Fibroblast of peridontal ligament (primary cell): Measurements from ENCODE around the gene WDFY4.

Experiments used
- DNase-seq: peaks from one replicate; pipeline ENCODE4 v3.0.0-alpha.2; 2010; ENCODE audit errors: extremely low read depth

WDFY4 gene

GRCh38 chr10:48710647-48711275, 26.1 kb downstream of the WDFY4 start:
- no peak for DNase-seq

- no peak for DNase-seq
These were observed 27.2 kb downstream of the WDFY4 start for GRCh38 chr10:48711830-48712229.

- no peak for DNase-seq
These were observed 29.4 kb downstream of the WDFY4 start for GRCh38 chr10:48714088-48714487.

GRCh38 chr10:48716416-48716815, 31.7 kb downstream of the WDFY4 start:
- DNase-seq, result no peak

- no peak for DNase-seq
These were observed 35.9 kb downstream of the WDFY4 start for GRCh38 chr10:48720611-48721010.

- no peak for DNase-seq
These were observed 37.8 kb downstream of the WDFY4 start for GRCh38 chr10:48722153-48723145.

- no peak for DNase-seq
These were observed 39.5 kb downstream of the WDFY4 start for GRCh38 chr10:48724127-48724526.

GRCh38 chr10:48725708-48726107, 41.0 kb downstream of the WDFY4 start:
- DNase-seq, result no peak

- no peak for DNase-seq
These were observed 43.2 kb downstream of the WDFY4 start for GRCh38 chr10:48727866-48728265.

- DNase-seq, result no peak
These were observed 44.5 kb downstream of the WDFY4 start for GRCh38 chr10:48729222-48729621.

- no peak for DNase-seq
These were observed 45.3 kb downstream of the WDFY4 start for GRCh38 chr10:48729941-48730457.

- no peak for DNase-seq
These were observed 46.5 kb downstream of the WDFY4 start for GRCh38 chr10:48731141-48731540.

- no peak for DNase-seq
These were observed 47.0 kb downstream of the WDFY4 start for GRCh38 chr10:48731654-48732053.

GRCh38 chr10:48733329-48733728, 48.7 kb downstream of the WDFY4 start:
- DNase-seq, result no peak

GRCh38 chr10:48735836-48736390, 51.2 kb downstream of the WDFY4 start:
- no peak for DNase-seq

GRCh38 chr10:48736596-48736995, 51.9 kb downstream of the WDFY4 start:
- DNase-seq, result no peak

GRCh38 chr10:48737886-48738285, 53.2 kb downstream of the WDFY4 start:
- DNase-seq, result no peak

GRCh38 chr10:48739170-48739569, 54.5 kb downstream of the WDFY4 start:
- DNase-seq, result no peak

- DNase-seq, result no peak
These were observed 55.5 kb downstream of the WDFY4 start for GRCh38 chr10:48740015-48740707.

GRCh38 chr10:48740988-48741387, 56.3 kb downstream of the WDFY4 start:
- no peak for DNase-seq

GRCh38 chr10:48742891-48743860, 58.5 kb downstream of the WDFY4 start:
- DNase-seq, result no peak
